B cell (primary cell): ENCODE results near the gene SIRT7. TPM values are rescaled to one million over a fixed set of nuclear protein-coding genes. Genes with fewer than 3 reads are reported as not detected.
A peak's percentile ranks its signal among the peaks of the same experiment; 100 is the strongest.

ENCODE experiments used
- ATAC-seq: fragments of 200-7000 bp; cut with Tn5 transposase; one replicate; pipeline ENCODE4 v1.10.0; 2021; ENCODE audit warnings: low read depth, mild to moderate bottlenecking, moderate number of reproducible peaks, moderate library complexity
- CTCF ChIA-PET: fragments of 350-600 bp; sonication (Branson Sonifier 250); formaldehyde crosslinking; loops from one replicate; lab custom pipeline; 2021; ENCODE audit warnings: antibody characterized with exemption, inconsistent platforms; lab: Charles Lee
- POLR2A ChIA-PET: fragments of 350-600 bp; sonication (Branson Sonifier 250); formaldehyde crosslinking; loops from one replicate; lab custom pipeline; 2021; ENCODE audit warnings: antibody characterized with exemption; lab: Charles Lee
- DNase-seq: peaks from one replicate; pipeline ENCODE4 v3.0.0; 2013
- H2AFZ ChIP-seq: 2 replicates; pipeline ENCODE4 v1.6.1; 2012; ENCODE audit warnings: mild to moderate bottlenecking, low read depth, low read length; ENCODE audit not compliant: insufficient read depth, poor library complexity, severe bottlenecking
- H3K27ac ChIP-seq, 2 donors: 1 replicate in 1 of 2; 2 replicates in 1 of 2; pipeline ENCODE4 v1.5.1; 2012 to 2013; ENCODE audit warnings: low read length in 2 of 2, mild to moderate bottlenecking in 2 of 2, moderate library complexity in 1 of 2
- H3K27me3 ChIP-seq, 4 experiments: fragments of 200-600 bp in 1 of 4; sonication (generic) in 1 of 4; replicated peaks in 1 of 4; 1 replicate in 2 of 4; 2 replicates in 2 of 4; pipeline versions ENCODE4 v1.6.1 to v1.7.0; 2013 to 2016; ENCODE audit warnings: low read length in 3 of 4, mild to moderate bottlenecking in 2 of 4, mixed read lengths in 1 of 4, moderate library complexity in 1 of 4; ENCODE audit not compliant: insufficient read depth in 4 of 4, control insufficient read depth in 3 of 4; ENCODE audit errors: control extremely low read depth in 1 of 4
- H3K36me3 ChIP-seq, 2 experiments: replicated peaks in 1 of 2; 1 replicate in 1 of 2; 2 replicates in 1 of 2; pipeline versions ENCODE4 v1.6.1 to v1.7.1; 2013; ENCODE audit warnings: low read length in 1 of 2; ENCODE audit not compliant: insufficient read depth in 2 of 2, control insufficient read depth in 1 of 2; ENCODE audit errors: control extremely low read depth in 1 of 2, extremely low read depth in 1 of 2
- H3K4me1 ChIP-seq, 2 donors: fragments of 200-600 bp in 1 of 2; sonication (generic) in 1 of 2; 1 replicate in 1 of 2; 2 replicates in 1 of 2; pipeline versions ENCODE4 v1.5.1 to v1.6.1; 2013 to 2017; ENCODE audit warnings: low read length in 2 of 2; ENCODE audit not compliant: control insufficient read depth in 2 of 2, insufficient read depth in 2 of 2
- H3K4me2 ChIP-seq: replicated peaks from 2 replicates; pipeline ENCODE3; 2012; ENCODE audit warnings: mild to moderate bottlenecking, low read depth, low read length; ENCODE audit not compliant: poor library complexity, severe bottlenecking
- H3K4me3 ChIP-seq, 5 experiments: fragments of 200-600 bp in 1 of 5; sonication (generic) in 1 of 5; 1 replicate in 3 of 5; 2 replicates in 2 of 5; pipeline versions ENCODE4 v1.5.1 to v1.7.0; 2011 to 2016; ENCODE audit warnings: low read length in 4 of 5, mild to moderate bottlenecking in 4 of 5, low read depth in 2 of 5, control low read depth in 1 of 5, moderate library complexity in 1 of 5; ENCODE audit not compliant: insufficient read depth in 1 of 5; ENCODE audit errors: control extremely low read depth in 1 of 5, extremely low read depth in 1 of 5
- H3K79me2 ChIP-seq: fragments of 200-600 bp; sonication (generic); one replicate; pipeline ENCODE4 v1.6.0; 2016; ENCODE audit warnings: low read length; ENCODE audit not compliant: control insufficient read depth, insufficient read depth
- H3K9ac ChIP-seq: fragments of 200-600 bp; sonication (generic); 2 replicates; pipeline ENCODE4 v1.6.1; 2017; ENCODE audit warnings: mild to moderate bottlenecking, low read length, moderate library complexity
- H3K9me3 ChIP-seq, 3 donors: one replicate each; pipeline versions ENCODE4 v1.6.1 to v1.7.1; 2013; ENCODE audit warnings: low read length in 2 of 3; ENCODE audit not compliant: control insufficient read depth in 2 of 3, insufficient read depth in 1 of 3; ENCODE audit errors: control extremely low read depth in 1 of 3
- H4K20me1 ChIP-seq: 2 replicates; pipeline ENCODE4 v1.6.0; 2012; ENCODE audit warnings: mild to moderate bottlenecking, low read length; ENCODE audit not compliant: insufficient read depth, control insufficient read depth, poor library complexity, severe bottlenecking
- H3K27ac Mint-ChIP-seq: one replicate; pipeline ENCODE4 v1.8.0; 2021; ENCODE audit warnings: mixed read lengths
- H3K27me3 Mint-ChIP-seq: one replicate; pipeline ENCODE4 v1.8.0; 2021; ENCODE audit warnings: mixed read lengths
- H3K4me1 Mint-ChIP-seq: one replicate; pipeline ENCODE4 v1.8.0; 2021; ENCODE audit warnings: mixed read lengths
- H3K4me3 Mint-ChIP-seq: one replicate; pipeline ENCODE4 v1.8.0; 2021; ENCODE audit warnings: mixed read lengths
- H3K9me3 Mint-ChIP-seq: one replicate; pipeline ENCODE4 v1.8.0; 2022; ENCODE audit warnings: mixed read lengths; ENCODE audit not compliant: insufficient read depth
- CTCF ChIP-seq: fragments of 200-600 bp; IDR thresholded peaks from one replicate; pipeline ENCODE4 v1.8.0; 2022; ENCODE audit warnings: antibody characterized with exemption, mild to moderate bottlenecking
- EZH2 ChIP-seq: IDR thresholded peaks from 2 replicates; pipeline ENCODE4 v1.6.1; 2012; ENCODE audit warnings: borderline replicate concordance, low read depth, mild to moderate bottlenecking, moderate library complexity, low read length; ENCODE audit not compliant: insufficient read depth, poor library complexity, severe bottlenecking
- WGBS: methylation state at CpG from one replicate; pipeline ENCODE4 v1.1.5; 2013; ENCODE audit warnings: missing lambda C conversion rate; ENCODE audit not compliant: insufficient coverage; 5-methylcytosine and 5-hydroxymethylcytosine counted together
- intact Hi-C: fragments of 100-400 bp; cut with micrococcal nuclease; formaldehyde crosslinking; loops from one replicate; pipeline ENCODE4 v1.10.0; 2022
- polyA plus RNA-seq: library from polyadenylated mRNA; depleted of rRNA; stranded (reverse); fragments of >200 nt; gene quantifications from 2 replicates; pipeline ENCODE4 v1.2.3, GENCODE V29; 2012
- total RNA-seq, 2 donors: library from RNA; stranded (reverse); fragments of 120-200 nt in 1 of 2; gene quantifications; 1 replicate in 1 of 2; 2 replicates in 1 of 2; pipeline versions ENCODE4 v1.2.3 to v1.2.4, GENCODE V29; 2013 to 2022

The SIRT7 gene
- total and polyA plus RNA-seq, 2 donors (not counting 1 experiment from before 2014, with no cell fraction given), result 77.2 to 82.7 TPM

- H3K4me3 ChIP-seq, result peak overlapping the region in 1 of 5 experiments; percentile 28
- peaks cover 45% of the 10 kb centered on the region for H3K79me2 ChIP-seq
- DNase-seq (no peak), ATAC-seq (no peak)
- Mint-ChIP-seq H3K9me3 (no peaks in the 10 kb centered on the region), H3K4me3 (peak overlapping the region; percentile 76), H3K4me1 (peaks cover 19% of the 10 kb centered on the region), H3K27ac (no peak overlapping the region), H3K27me3 (no peaks in the 10 kb centered on the region)
- peak overlapping the region; percentile 71 for H3K4me2 ChIP-seq
- ChIA-PET POLR2A (interaction anchor here (0.6 kb wide), 1 partner anchor 66 kb away, joined by 3 read pairs; no protein-coding TSS in a partner anchor), CTCF (interaction anchor here (1.3 kb wide), 1 partner anchor 16 kb away, joined by 3 read pairs; the partner anchor contains the start of gene MAFG)
- H3K4me1 ChIP-seq, result peaks cover 14 to 25% of the 10 kb centered on the region in 2 donors
- peaks cover 0 to 38% of the 10 kb centered on the region in 2 experiments for H3K36me3 ChIP-seq
- TF ChIP-seq CTCF (no peak), EZH2 (no peak)
- peaks cover 0 to 3% (median 0%) of the 10 kb centered on the region in 3 donors for H3K9me3 ChIP-seq
- H3K27ac ChIP-seq, result peak overlapping the region in 1 of 2 donors; percentile 46
- peaks cover 66% of the 10 kb centered on the region for H4K20me1 ChIP-seq
- WGBS, result 87% methylated on average over 19 of the region's 19 CpGs
- no peak overlapping the region for H3K9ac ChIP-seq
- intact Hi-C loops, result loop anchor here (1.0 to 2.0 kb wide), 4 partner anchors 15 to 111 kb away; partner anchors contain the start of genes ALYREF, ANAPC11, LRRC45 and MAFG
- H3K27me3 ChIP-seq, result no peaks in the 10 kb centered on the region
- H2AFZ ChIP-seq, result no peak overlapping the region
Measured at GRCh38 chr17:81911969-81912368, 6.0 kb downstream of the SIRT7 start.

- peak within 1 kb of the TSS; percentile 74 for H2AFZ ChIP-seq
- ATAC-seq (peak; percentile 95), DNase-seq (peak; percentile 94)
- peak within 1 kb of the TSS; percentile 43 to 75 (median 65) for H3K4me3 ChIP-seq
- peak within 1 kb of the TSS in 1 of 2 donors; percentile 59 for H3K27ac ChIP-seq
- peak within 1 kb of the TSS; percentile 99 for H3K4me2 ChIP-seq
- ChIA-PET POLR2A (interaction anchor here (0.6 kb wide), 1 partner anchor 67 kb away, joined by 3 read pairs; no protein-coding TSS in a partner anchor), CTCF (interaction anchor here (0.6 kb wide), 1 partner anchor 790 kb away, joined by 3 read pairs; no protein-coding TSS in a partner anchor)
- Mint-ChIP-seq H3K4me3 (peak within 1 kb of the TSS; percentile 86), H3K9me3 (no peaks in the 10 kb centered on the region), H3K27ac (peak within 1 kb of the TSS; percentile 63), H3K27me3 (no peaks in the 10 kb centered on the region), H3K4me1 (peaks cover 15% of the 10 kb centered on the region)
- H3K9me3 ChIP-seq, result peaks cover 0 to 3% (median 0%) of the 10 kb centered on the region in 3 donors
- 6% methylated on average over 55 of the region's 84 CpGs for WGBS
- H3K36me3 ChIP-seq, result peaks cover 0 to 41% of the 10 kb centered on the region in 2 experiments
- intact Hi-C loops, result loop anchor here (1.0 to 2.0 kb wide), 4 partner anchors 15 to 112 kb away; partner anchors contain the start of genes ALYREF, ANAPC11, LRRC45 and MAFG
- H3K27me3 ChIP-seq, result no peaks in the 10 kb centered on the region
- peaks cover 41% of the 10 kb centered on the region for H3K79me2 ChIP-seq
- H3K4me1 ChIP-seq, result peaks cover 10 to 19% of the 10 kb centered on the region in 2 donors
- H3K9ac ChIP-seq, result peak within 1 kb of the TSS; percentile 73
- TF ChIP-seq EZH2, result no peak
- peaks cover 61% of the 10 kb centered on the region for H4K20me1 ChIP-seq
Measured at GRCh38 chr17:81911277-81911961, 6.6 kb downstream of the SIRT7 start, which contains the start of gene PCYT2. TSS of gene PCYT2 (minus strand) at chr17:81911399. CDS start at chr17:81911355, 44 bp downstream.
